Loucy (cell line): ENCODE results near the gene TPM1.

Experiments used
- H2AFZ ChIP-seq: fragments of 200-600 bp; sonication (generic); 2 replicates; pipeline ENCODE4 v1.6.0; 2016; ENCODE audit warnings: antibody characterized with exemption, mild to moderate bottlenecking, low read length, moderate library complexity
- H3F3A ChIP-seq: fragments of 200-600 bp; 2 replicates; pipeline ENCODE4 v1.6.0; 2016; ENCODE audit warnings: antibody characterized with exemption, low read depth, mild to moderate bottlenecking
- H3K27me3 ChIP-seq: fragments of 200-600 bp; sonication (generic); 2 replicates; pipeline ENCODE4 v1.6.1; 2014; ENCODE audit warnings: low read length, mild to moderate bottlenecking; ENCODE audit not compliant: insufficient read depth, poor library complexity, severe bottlenecking
- H3K36me3 ChIP-seq: fragments of 200-600 bp; sonication (generic); 2 replicates; pipeline ENCODE4 v1.6.1; 2016; ENCODE audit warnings: low read length; ENCODE audit not compliant: insufficient read depth
- H3K4me1 ChIP-seq: fragments of 200-600 bp; sonication (generic); 2 replicates; pipeline ENCODE4 v1.5.1; 2014; ENCODE audit warnings: low read length, mild to moderate bottlenecking; ENCODE audit not compliant: insufficient read depth, poor library complexity, severe bottlenecking
- H3K4me2 ChIP-seq: fragments of 200-600 bp; sonication (generic); 2 replicates; pipeline ENCODE4 v1.6.0; 2014; ENCODE audit warnings: antibody characterized with exemption, low read length, low read depth, mild to moderate bottlenecking; ENCODE audit not compliant: poor library complexity, severe bottlenecking
- H3K4me3 ChIP-seq: fragments of 200-600 bp; sonication (generic); 2 replicates; pipeline ENCODE4 v1.5.1; 2014; ENCODE audit warnings: low read length, mild to moderate bottlenecking, mixed read lengths; ENCODE audit not compliant: poor library complexity, severe bottlenecking
- H3K79me2 ChIP-seq: fragments of 200-600 bp; sonication (generic); 2 replicates; pipeline ENCODE4 v1.6.1; 2014; ENCODE audit warnings: low read length; ENCODE audit not compliant: insufficient read depth
- H3K9ac ChIP-seq: fragments of 200-600 bp; sonication (generic); 2 replicates; pipeline ENCODE4 v1.6.0; 2014; ENCODE audit warnings: mild to moderate bottlenecking, low read depth, low read length, moderate library complexity; ENCODE audit not compliant: poor library complexity, severe bottlenecking
- H3K9me2 ChIP-seq: fragments of 200-600 bp; sonication (generic); replicated peaks from 2 replicates; pipeline ENCODE4 v1.6.1; 2016; ENCODE audit warnings: low read depth, low read length, mixed read lengths
- H3K9me3 ChIP-seq: fragments of 200-600 bp; sonication (generic); 2 replicates; pipeline ENCODE4 v1.6.1; 2014; ENCODE audit warnings: mild to moderate bottlenecking, antibody characterized with exemption, low read length, low read depth; ENCODE audit not compliant: insufficient read depth
- H4K20me1 ChIP-seq: fragments of 200-600 bp; sonication (generic); 2 replicates; pipeline ENCODE4 v1.6.0; 2014; ENCODE audit warnings: antibody characterized with exemption, low read length, mild to moderate bottlenecking; ENCODE audit not compliant: insufficient read depth, poor library complexity, severe bottlenecking
- EZH2phosphoT487 ChIP-seq: fragments of 200-600 bp; IDR thresholded peaks from 2 replicates; pipeline ENCODE4 v1.6.1; 2018; ENCODE audit warnings: antibody characterized with exemption, mild to moderate bottlenecking, moderate library complexity, borderline replicate concordance
- TF ChIP-seq, protein P1 (sequence below): fragments of 200-600 bp; sonication (generic); conservative IDR thresholded peaks from 2 replicates; pipeline ENCODE4 v1.5.1; 2014; ENCODE audit warnings: mild to moderate bottlenecking, antibody characterized with exemption, low read length

Gene TPM1

GRCh38 chr15:63004211-63004610 is 38.3 kb upstream of the TPM1 start:
- H2AFZ ChIP-seq: no peak overlapping the region
- no peaks in the 10 kb centered on the region for H3K36me3 ChIP-seq
- no peak overlapping the region for H3K4me2 ChIP-seq
- no peaks in the 10 kb centered on the region for H3K4me1 ChIP-seq
- H3K79me2 ChIP-seq: no peaks in the 10 kb centered on the region
- no peaks in the 10 kb centered on the region for H3K9me3 ChIP-seq
- no peak overlapping the region for H3K4me3 ChIP-seq
- no peaks in the 10 kb centered on the region for H3F3A ChIP-seq
- H4K20me1 ChIP-seq: no peaks in the 10 kb centered on the region
- TF ChIP-seq, protein P1, sequence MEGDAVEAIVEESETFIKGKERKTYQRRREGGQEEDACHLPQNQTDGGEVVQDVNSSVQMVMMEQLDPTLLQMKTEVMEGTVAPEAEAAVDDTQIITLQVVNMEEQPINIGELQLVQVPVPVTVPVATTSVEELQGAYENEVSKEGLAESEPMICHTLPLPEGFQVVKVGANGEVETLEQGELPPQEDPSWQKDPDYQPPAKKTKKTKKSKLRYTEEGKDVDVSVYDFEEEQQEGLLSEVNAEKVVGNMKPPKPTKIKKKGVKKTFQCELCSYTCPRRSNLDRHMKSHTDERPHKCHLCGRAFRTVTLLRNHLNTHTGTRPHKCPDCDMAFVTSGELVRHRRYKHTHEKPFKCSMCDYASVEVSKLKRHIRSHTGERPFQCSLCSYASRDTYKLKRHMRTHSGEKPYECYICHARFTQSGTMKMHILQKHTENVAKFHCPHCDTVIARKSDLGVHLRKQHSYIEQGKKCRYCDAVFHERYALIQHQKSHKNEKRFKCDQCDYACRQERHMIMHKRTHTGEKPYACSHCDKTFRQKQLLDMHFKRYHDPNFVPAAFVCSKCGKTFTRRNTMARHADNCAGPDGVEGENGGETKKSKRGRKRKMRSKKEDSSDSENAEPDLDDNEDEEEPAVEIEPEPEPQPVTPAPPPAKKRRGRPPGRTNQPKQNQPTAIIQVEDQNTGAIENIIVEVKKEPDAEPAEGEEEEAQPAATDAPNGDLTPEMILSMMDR: no peak
- no peak for TF ChIP-seq EZH2phosphoT487
- H3K27me3 ChIP-seq: no peaks in the 10 kb centered on the region
- H3K9ac ChIP-seq: no peak overlapping the region
- H3K9me2 ChIP-seq: no peaks in the 10 kb centered on the region

DNA sequence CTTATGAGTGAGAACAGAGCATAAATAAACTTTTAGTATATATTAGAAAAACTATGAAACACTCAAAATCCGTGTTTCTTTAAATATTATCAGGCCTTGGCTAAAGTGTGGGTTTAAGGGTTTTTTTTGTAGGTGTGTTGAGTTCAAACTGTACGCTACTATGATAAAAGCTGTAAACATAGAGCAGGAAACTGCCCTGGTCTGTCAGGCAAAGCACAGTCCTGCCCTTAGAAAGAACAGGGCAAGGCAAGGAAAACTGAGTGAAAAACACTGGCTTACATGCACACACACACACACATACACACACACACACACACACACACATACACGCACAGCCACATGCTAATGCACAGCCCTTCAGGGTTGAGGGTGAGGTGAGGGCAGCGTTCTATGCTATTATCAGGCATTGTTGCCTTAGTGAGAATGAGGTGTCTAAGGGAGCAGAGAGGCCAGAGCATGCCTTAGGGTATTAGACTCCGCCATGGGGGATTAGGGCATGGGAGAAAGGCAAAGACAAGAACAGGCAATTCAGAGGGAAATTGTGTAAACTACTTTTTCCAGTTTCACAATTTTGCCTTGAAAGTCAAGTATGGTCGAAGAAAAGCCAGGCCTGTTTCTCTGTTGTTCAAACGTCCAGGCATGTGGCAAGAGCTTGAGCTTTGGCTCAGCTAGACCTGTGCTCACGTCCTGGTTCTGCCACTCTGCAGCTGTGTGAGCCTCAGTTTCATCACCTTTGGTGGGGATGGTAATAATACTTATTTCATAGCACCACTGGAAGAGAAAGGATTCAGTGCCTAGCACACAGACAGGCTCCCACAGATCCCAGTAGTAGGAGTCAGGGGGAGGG is 36.3 kb upstream of the TPM1 start:
- no peaks in the 10 kb centered on the region for H3F3A ChIP-seq
- no peaks in the 10 kb centered on the region for H3K4me1 ChIP-seq
- no peaks in the 10 kb centered on the region for H3K27me3 ChIP-seq
- H3K9ac ChIP-seq: no peak overlapping the region
- H3K9me3 ChIP-seq: no peaks in the 10 kb centered on the region
- no peaks in the 10 kb centered on the region for H4K20me1 ChIP-seq
- no peak overlapping the region for H3K4me2 ChIP-seq
- H2AFZ ChIP-seq: no peak overlapping the region
- no peak overlapping the region for H3K4me3 ChIP-seq
- H3K9me2 ChIP-seq: no peaks in the 10 kb centered on the region
- H3K36me3 ChIP-seq: no peaks in the 10 kb centered on the region
- H3K79me2 ChIP-seq: no peaks in the 10 kb centered on the region
- TF ChIP-seq, protein P1: no peak
- TF ChIP-seq EZH2phosphoT487: no peak

GRCh38 chr15:63008333-63009049 is 34.1 kb upstream of the TPM1 start:
- TF ChIP-seq EZH2phosphoT487: no peak
- TF ChIP-seq, protein P1: no peak
- Histone ChIP-seq H3K79me2 (no peaks in the 10 kb centered on the region), H3K4me1 (no peaks in the 10 kb centered on the region), H3K36me3 (no peaks in the 10 kb centered on the region), H3K4me3 (no peak overlapping the region), H3K27me3 (no peaks in the 10 kb centered on the region), H4K20me1 (no peaks in the 10 kb centered on the region), H3K9ac (no peak overlapping the region), H3F3A (no peaks in the 10 kb centered on the region), H3K4me2 (no peak overlapping the region), H3K9me2 (no peaks in the 10 kb centered on the region), H2AFZ (no peak overlapping the region), H3K9me3 (no peaks in the 10 kb centered on the region)
